ELF-1 (cell line): ENCODE measurements around the gene AKR1C8.
"Not testable (repeated sequence)": the region's sequence is repeated elsewhere in the genome, so short reads cannot be mapped to it uniquely, and the experiment has no call there.

ENCODE experiments used
- DNase-seq: peaks from one replicate; pipeline ENCODE4 v3.0.0-alpha.2; 2016; ENCODE audit warnings: low read depth, low spot score

Gene AKR1C8

GRCh38 chr10:5168897-5169420 lies 16.0 kb downstream of the AKR1C8 start:
- DNase-seq = no peak

- DNase-seq = no peak
Observed at GRCh38 chr10:5165738-5166137, 19.2 kb downstream of the AKR1C8 start.

- DNase-seq = no peak
Observed at GRCh38 chr10:5163487-5163886, 21.5 kb downstream of the AKR1C8 start.

GRCh38 chr10:5159126-5159525 lies 25.8 kb downstream of the AKR1C8 start:
- DNase-seq = no peak

- no peak for DNase-seq
Observed at GRCh38 chr10:5157501-5157900, 27.4 kb downstream of the AKR1C8 start.

- no peak for DNase-seq
Observed at GRCh38 chr10:5155951-5156350, 29.0 kb downstream of the AKR1C8 start.

- DNase-seq = no peak
Observed at GRCh38 chr10:5151076-5151475, 33.9 kb downstream of the AKR1C8 start.

GRCh38 chr10:5148678-5149032 lies 36.3 kb downstream of the AKR1C8 start:
- no peak for DNase-seq

GRCh38 chr10:5147981-5148677 lies 36.8 kb downstream of the AKR1C8 start:
- DNase-seq = no peak

- no peak for DNase-seq
Observed at GRCh38 chr10:5147255-5147980, 37.5 kb downstream of the AKR1C8 start.

- DNase-seq = no peak
Observed at GRCh38 chr10:5146920-5147254, 38.1 kb downstream of the AKR1C8 start.

- no peak for DNase-seq
Observed at GRCh38 chr10:5143137-5143536, 41.8 kb downstream of the AKR1C8 start.

GRCh38 chr10:5142199-5142598 lies 42.8 kb downstream of the AKR1C8 start:
- DNase-seq = no peak

GRCh38 chr10:5137699-5138098 lies 47.3 kb downstream of the AKR1C8 start:
- DNase-seq = not testable (repeated sequence)

GRCh38 chr10:5136468-5137087 lies 48.4 kb downstream of the AKR1C8 start:
- no peak for DNase-seq

- DNase-seq = no peak
Observed at GRCh38 chr10:5135581-5135980, 49.4 kb downstream of the AKR1C8 start.

- DNase-seq = no peak
Observed at GRCh38 chr10:5125315-5126044, 59.5 kb downstream of the AKR1C8 start.

GRCh38 chr10:5123886-5124285 lies 61.1 kb downstream of the AKR1C8 start:
- DNase-seq = no peak

- DNase-seq = not testable (repeated sequence)
Observed at GRCh38 chr10:5119997-5120396, 65.0 kb downstream of the AKR1C8 start.

GRCh38 chr10:5117026-5117425 lies 67.9 kb downstream of the AKR1C8 start:
- no peak for DNase-seq

GRCh38 chr10:5116621-5117020 lies 68.3 kb downstream of the AKR1C8 start:
- DNase-seq = no peak

GRCh38 chr10:5109861-5110260 lies 75.1 kb downstream of the AKR1C8 start:
- DNase-seq = not testable (repeated sequence)
